ENCODE results near the gene TRIM3.
"Not testable (repeated sequence)": the region's sequence is repeated elsewhere in the genome, so short reads cannot be mapped to it uniquely, and the experiment has no call there.

TRIM3 gene

GRCh38 chr11:6473451-6474412, at the start of gene TRIM3:
Gene TRIM3, minus strand, starts transcription at chr11:6473941. Its CDS starts 8,246 bp downstream, at chr11:6465695.
- peak; percentile 62 for TF ChIP-seq CTCF (IDR thresholded peaks at IDR 0.05; ENCODE audit: low read depth, low read length, missing control alignments)

GRCh38 chr11:6523253-6523652, 49.5 kb upstream of the TRIM3 start:
- no peaks in the 10 kb centered on the region for H3K27me3 ChIP-seq (replicated peaks)
- peak; percentile 40 for DNase-seq
- no peak for TF ChIP-seq CTCF (IDR thresholded peaks at IDR 0.05; ENCODE audit: low read depth, low read length, missing control alignments)

More at GRCh38 chr11:6473451-6474412, at the start of gene TRIM3:
- in situ Hi-C loops (cut with HindIII; ENCODE audit: low pct_ligation_motif_present, low sequenced_read_pairs) = no loop called here
- Histone ChIP-seq H3K27ac (peak within 1 kb of the TSS; percentile 75), H3K27me3 (replicated peaks) (no peaks in the 10 kb centered on the region), H3K4me3 (ENCODE audit: low read depth, low read length) (peak within 1 kb of the TSS; percentile 93), H3K36me3 (replicated peaks) (peaks cover 25% of the 10 kb centered on the region)
- peak; percentile 85 for DNase-seq

GRCh38 chr11:6521946-6522345, 48.2 kb upstream of the TRIM3 start:
- DNase-seq; H3K27ac ChIP-seq; in situ Hi-C loops (cut with HindIII; ENCODE audit: low pct_ligation_motif_present, low sequenced_read_pairs): not testable (repeated sequence)

More at GRCh38 chr11:6523253-6523652, 49.5 kb upstream of the TRIM3 start:
- Histone ChIP-seq H3K36me3 (replicated peaks) (peaks cover 2% of the 10 kb centered on the region), H3K4me3 (ENCODE audit: low read depth, low read length) (no peak overlapping the region), H3K27ac (no peak overlapping the region)
- in situ Hi-C loops (cut with HindIII; ENCODE audit: low pct_ligation_motif_present, low sequenced_read_pairs) = no loop called here

GRCh38 chr11:6520265-6520664, 46.5 kb upstream of the TRIM3 start:
- DNase-seq = no peak
- in situ Hi-C loops (cut with HindIII; ENCODE audit: low pct_ligation_motif_present, low sequenced_read_pairs) = no loop called here
- Histone ChIP-seq H3K27ac (no peak overlapping the region), H3K27me3 (replicated peaks) (no peaks in the 10 kb centered on the region), H3K4me3 (ENCODE audit: low read depth, low read length) (no peak overlapping the region), H3K36me3 (replicated peaks) (peaks cover 2% of the 10 kb centered on the region)
- TF ChIP-seq CTCF (IDR thresholded peaks at IDR 0.05; ENCODE audit: low read depth, low read length, missing control alignments) = no peak

More at GRCh38 chr11:6521946-6522345, 48.2 kb upstream of the TRIM3 start:
- H3K27me3 ChIP-seq (replicated peaks); H3K4me3 ChIP-seq (ENCODE audit: low read depth, low read length); H3K36me3 ChIP-seq (replicated peaks): not testable (repeated sequence)

GRCh38 chr11:6516865-6517264, 43.1 kb upstream of the TRIM3 start:
- TF ChIP-seq CTCF (IDR thresholded peaks at IDR 0.05; ENCODE audit: low read depth, low read length, missing control alignments) = no peak
- H3K36me3 ChIP-seq (replicated peaks) = peaks cover 2% of the 10 kb centered on the region
- H3K27ac ChIP-seq = no peak overlapping the region
- no peak for DNase-seq
- H3K4me3 ChIP-seq (ENCODE audit: low read depth, low read length) = no peak overlapping the region
- no peaks in the 10 kb centered on the region for H3K27me3 ChIP-seq (replicated peaks)
- in situ Hi-C loops (cut with HindIII; ENCODE audit: low pct_ligation_motif_present, low sequenced_read_pairs) = no loop called here

- Histone ChIP-seq H3K27ac (no peak overlapping the region), H3K27me3 (replicated peaks) (no peaks in the 10 kb centered on the region), H3K4me3 (ENCODE audit: low read depth, low read length) (no peak overlapping the region), H3K36me3 (replicated peaks) (peaks cover 2% of the 10 kb centered on the region)
- in situ Hi-C loops (cut with HindIII; ENCODE audit: low pct_ligation_motif_present, low sequenced_read_pairs) = no loop called here
- TF ChIP-seq CTCF (IDR thresholded peaks at IDR 0.05; ENCODE audit: low read depth, low read length, missing control alignments) = peak; percentile 62
- peak; percentile 59 for DNase-seq
Observed at GRCh38 chr11:6505577-6506240, 32.0 kb upstream of the TRIM3 start.
